C4-2B (cell line): ENCODE data around the gene TMEM179.

Experiments
- CTCF ChIP-seq: fragments of 450-650 bp; conservative IDR thresholded peaks from 2 replicates; pipeline ENCODE4 v1.5.1; 2017; ENCODE audit warnings: mild to moderate bottlenecking
- ZFX ChIP-seq: fragments of 450-650 bp; IDR thresholded peaks from 2 replicates; pipeline ENCODE4 v1.6.1; 2017

DNA sequence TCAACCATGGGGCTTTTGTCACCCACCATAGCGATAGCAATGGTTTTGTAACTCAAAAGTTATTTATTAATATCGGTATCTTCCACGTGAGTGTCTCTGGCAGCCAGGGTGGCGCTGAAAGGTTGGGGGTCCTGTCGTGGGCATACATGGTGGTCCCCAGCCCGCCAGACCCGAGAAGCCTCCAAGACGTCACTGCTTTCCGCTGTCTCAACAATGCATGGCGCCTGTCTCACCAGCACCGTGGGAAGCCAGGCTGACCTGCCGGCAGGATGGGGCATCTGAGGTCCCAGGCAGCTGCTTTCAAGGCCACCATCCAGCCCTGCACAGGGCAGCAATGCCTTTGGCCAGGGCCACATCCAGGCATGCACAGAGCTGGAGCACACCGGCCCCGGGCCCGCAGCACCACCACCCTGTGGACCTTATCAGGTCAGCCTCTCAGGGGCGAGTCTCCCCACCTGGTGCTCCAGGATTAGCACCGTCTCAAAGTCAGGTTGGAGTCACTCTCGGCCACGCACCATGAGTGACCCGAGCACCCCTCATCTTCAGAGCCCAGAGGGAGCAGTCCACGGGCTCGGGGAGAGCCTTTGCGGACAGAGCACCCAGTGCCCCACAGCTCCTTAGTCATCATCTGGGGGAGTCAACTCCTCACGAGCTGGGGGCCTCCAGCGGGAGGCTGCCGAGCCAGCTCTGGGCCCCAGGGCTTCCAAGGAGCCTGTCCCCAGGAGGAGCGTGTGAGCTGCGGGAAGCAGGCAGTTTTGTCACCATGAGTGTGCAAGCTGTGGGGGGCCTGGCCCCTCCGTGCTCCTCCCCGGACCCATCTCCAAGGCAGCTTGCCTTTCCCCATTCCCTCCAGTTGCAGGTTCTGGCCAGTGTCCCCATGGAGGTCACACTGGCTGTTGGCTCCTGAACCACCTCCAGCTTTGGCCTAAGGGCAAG, 39.6 kb downstream of the TMEM179 start:
- TF ChIP-seq CTCF (no peak), ZFX (no peak)
